GM12878 (cell line): ENCODE measurements around the gene BRAT1.

ENCODE experiments used
- CEBPB ChIP-seq, 2 experiments: fragments of 150-350 bp in 1 of 2; IDR thresholded peaks; 2 replicates each; pipeline ENCODE4 v1.6.1; 2012 to 2014; ENCODE audit warnings: low read depth in 2 of 2, low read length in 2 of 2, borderline replicate concordance in 1 of 2, inconsistent platforms in 1 of 2
- CTCF ChIP-seq, 3 experiments: IDR thresholded peaks in 2 of 3; conservative IDR thresholded peaks in 1 of 3; 2 replicates each; pipeline ENCODE4 v1.5.1; 2011; ENCODE audit warnings: low read depth in 3 of 3, low read length in 3 of 3, mild to moderate bottlenecking in 3 of 3, control low read depth in 2 of 3, moderate library complexity in 2 of 3, inconsistent platforms in 1 of 3, mixed read lengths in 1 of 3; ENCODE audit not compliant: control insufficient read depth in 2 of 3, insufficient read depth in 1 of 3; ENCODE audit errors: extremely low read depth in 1 of 3
- EZH2 ChIP-seq: IDR thresholded peaks from 2 replicates; pipeline ENCODE4 v1.6.1; 2012; ENCODE audit warnings: low read depth, mild to moderate bottlenecking, control low read depth, inconsistent platforms, low read length, borderline replicate concordance; ENCODE audit not compliant: control insufficient read depth
- IKZF2 ChIP-seq, 2 experiments: fragments of 450-650 bp; IDR thresholded peaks; 2 replicates each; pipeline ENCODE4 v1.6.1; 2017; ENCODE audit warnings: mild to moderate bottlenecking in 2 of 2, moderate library complexity in 2 of 2
- POLR2A ChIP-seq: IDR thresholded peaks from 2 replicates; pipeline ENCODE4 v1.6.1; 2011; ENCODE audit warnings: low read depth, mild to moderate bottlenecking, low read length
- SMC3 ChIP-seq: IDR thresholded peaks from 2 replicates; pipeline ENCODE4 v1.6.1; 2011; ENCODE audit warnings: low read length, improper control_type of control experiment, borderline replicate concordance
- ZBTB11 ChIP-seq: fragments of 450-650 bp; formaldehyde crosslinking; IDR thresholded peaks from 2 replicates; pipeline ENCODE4 v1.5.0; 2022; ENCODE audit warnings: mild to moderate bottlenecking, missing genetic modification characterization

GRCh38 chr7:2594599-2594998, 39.3 kb upstream of the BRAT1 start:
- no peak for TF ChIP-seq POLR2A
- TF ChIP-seq CTCF (IDR thresholded peaks at IDR 0.05 in 2 of 3, conservative IDR thresholded peaks at IDR 0.05 in 1 of 3; ENCODE audit: control insufficient read depth in 2 of 3, extremely low read depth in 1 of 3, insufficient read depth in 1 of 3, low read depth in 3 of 3, low read length in 3 of 3), result no peak
- TF ChIP-seq CEBPB (IDR thresholded peaks at IDR 0.05; ENCODE audit: borderline replicate concordance in 1 of 2, low read depth in 2 of 2, low read length in 2 of 2), result no peak
- no peak for TF ChIP-seq SMC3
- no peak for TF ChIP-seq IKZF2 (IDR thresholded peaks at IDR 0.05)
- no peak for TF ChIP-seq ZBTB11 (CRISPR knock-in tag)
- no peak for TF ChIP-seq EZH2
